Myocyte (in vitro differentiated cells): Measurements from ENCODE around the gene ARNT2. TPM values are rescaled to one million over a fixed set of nuclear protein-coding genes. Genes with fewer than 3 reads are reported as not detected.
A peak's percentile ranks its signal among the peaks of the same experiment; 100 is the strongest.

ENCODE experiments used
- DNase-seq: peaks from one replicate; pipeline ENCODE4 v3.0.0-alpha.2; 2012; ENCODE audit warnings: low read depth
- total RNA-seq: library from RNA; depleted of rRNA; stranded (reverse); fragments of >200 nt; gene quantifications from 2 replicates; pipeline ENCODE4 v1.2.3, GENCODE V29; 2014

Gene ARNT2
- total RNA-seq, 1 donor from 2014 or later = 26.6 TPM

DNA sequence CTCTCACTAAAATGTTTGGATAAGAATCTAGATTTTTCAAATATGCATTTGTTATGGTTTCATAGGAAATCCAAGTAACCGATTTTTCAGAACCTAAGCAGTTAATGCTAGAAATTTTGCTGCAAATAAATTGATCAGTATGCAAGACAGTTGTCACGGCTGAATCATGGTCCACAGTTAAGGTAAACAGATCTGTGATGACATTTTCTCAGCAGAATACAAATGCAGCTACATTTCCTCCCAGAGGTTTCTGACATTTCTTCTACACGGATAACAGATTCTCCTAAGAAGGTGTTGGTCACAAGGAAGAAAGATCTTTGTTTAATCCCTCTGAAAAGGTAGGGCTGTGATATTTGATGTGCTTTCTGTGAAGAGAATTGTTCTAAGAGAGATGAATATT is 36.9 kb downstream of the ARNT2 start:
- no peak for DNase-seq

DNA sequence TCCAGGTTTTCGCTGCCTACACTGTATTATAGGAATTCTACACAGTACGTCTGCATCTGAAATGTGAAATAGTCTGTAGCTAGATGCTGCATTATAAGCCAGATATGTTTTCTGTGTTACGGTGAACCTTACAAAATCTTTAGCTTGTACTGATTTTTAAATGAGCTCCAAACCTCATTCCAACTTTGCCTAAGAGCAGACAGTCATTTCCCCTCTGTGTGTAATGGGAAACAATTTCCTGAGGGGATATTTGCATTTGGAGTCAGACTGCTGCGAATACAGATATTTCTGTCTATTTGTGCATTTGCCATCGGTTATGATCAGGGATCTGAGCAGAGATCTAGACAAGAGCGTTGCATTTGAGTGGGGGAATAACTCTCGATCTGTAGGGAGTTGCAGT is 37.5 kb downstream of the ARNT2 start:
- DNase-seq = no peak

DNA sequence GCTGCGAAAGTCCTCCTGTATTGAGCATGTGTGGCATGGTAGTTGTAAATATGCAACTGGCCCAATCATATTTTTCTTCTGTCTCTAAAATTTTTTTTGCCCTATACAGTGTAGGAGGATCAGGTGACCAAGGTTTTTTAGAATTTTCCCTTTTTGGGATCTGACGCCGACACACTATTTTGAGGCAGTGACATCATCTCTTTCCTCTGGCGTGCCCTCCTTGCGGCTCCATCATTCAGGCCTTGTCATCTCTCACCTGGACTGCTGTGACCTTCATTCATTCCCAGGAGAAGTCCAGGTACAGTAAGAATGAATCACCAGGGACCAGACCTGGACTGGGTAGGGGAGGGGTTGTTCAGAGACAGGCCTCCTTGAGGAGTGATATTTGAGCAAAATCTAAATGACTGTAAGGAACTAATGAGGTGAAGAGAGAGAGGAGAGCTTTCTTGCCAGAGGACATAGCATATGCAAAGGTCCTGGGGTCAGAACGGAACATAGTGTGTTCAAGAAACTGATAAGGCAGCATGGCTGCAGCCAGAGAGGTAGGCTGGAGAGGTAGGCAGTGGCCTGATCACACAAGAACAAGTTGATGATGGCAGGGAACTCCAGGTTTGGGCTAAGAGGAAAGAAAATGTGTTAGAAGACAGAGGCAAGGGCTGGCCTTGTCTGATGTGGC is 38.7 kb downstream of the ARNT2 start:
- no peak for DNase-seq

DNA sequence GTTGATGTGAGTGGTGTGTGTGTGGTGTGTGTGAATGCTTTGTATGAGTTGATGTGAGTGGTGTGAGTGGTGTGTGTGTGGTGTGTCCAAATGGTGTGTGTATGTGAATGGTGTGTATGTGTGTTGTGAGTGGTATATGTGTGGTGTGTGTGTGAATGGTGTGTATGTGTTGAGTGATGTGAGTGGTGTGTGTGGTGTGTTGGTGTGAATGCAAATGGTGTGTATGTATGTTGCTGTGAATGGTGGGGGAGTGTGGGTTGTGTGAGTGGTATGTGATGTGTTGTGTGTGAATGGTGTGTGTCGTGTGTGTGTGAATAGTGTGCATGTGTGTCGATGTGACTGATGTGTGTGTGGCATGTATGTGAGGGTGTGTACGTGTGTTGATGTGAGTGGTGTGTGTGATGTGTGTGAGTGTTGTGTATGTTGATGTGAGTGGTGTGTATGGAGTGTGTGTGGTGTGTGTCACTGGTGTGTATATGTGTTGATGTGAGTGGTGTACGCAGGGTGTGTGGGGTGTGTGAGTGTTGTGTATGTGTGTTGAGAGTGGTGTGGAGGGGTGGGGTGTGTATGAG is 40.6 kb downstream of the ARNT2 start:
- no peak for DNase-seq

DNA sequence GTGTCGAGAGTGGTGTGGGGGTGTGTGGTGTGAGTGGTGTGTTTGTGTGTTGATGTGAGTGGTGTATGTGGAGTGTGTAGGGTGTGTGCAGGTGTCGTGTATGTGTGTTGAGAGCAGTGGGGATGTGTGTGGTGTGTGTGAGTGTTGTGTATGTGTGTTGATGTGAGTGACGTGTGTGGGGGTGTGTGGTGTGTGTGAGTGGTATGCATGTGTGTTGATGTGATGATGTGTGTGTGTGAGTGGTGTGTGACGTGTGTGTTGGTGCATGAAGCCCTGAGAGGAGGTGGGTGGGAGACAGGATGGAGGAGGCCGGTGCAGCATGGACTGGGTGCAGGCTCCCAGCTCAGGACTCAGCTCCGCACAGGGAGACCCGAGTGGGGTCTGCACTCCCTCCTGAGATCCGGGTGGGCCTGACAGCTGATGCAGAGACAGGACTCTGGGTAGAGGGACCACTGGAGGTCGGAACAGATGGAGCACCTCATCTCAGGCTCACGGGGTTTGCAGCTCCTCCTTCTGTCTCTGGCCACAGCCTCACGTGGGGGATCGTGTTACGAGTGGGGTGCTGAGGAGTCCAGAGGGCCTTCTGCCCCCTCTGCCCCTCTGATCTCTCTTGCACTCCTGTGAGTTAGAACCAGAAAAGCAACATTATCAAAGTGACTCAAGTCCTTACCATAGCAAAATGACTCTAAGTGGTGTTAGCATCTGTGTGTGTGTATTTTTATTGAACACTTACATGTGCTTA is 41.3 kb downstream of the ARNT2 start:
- no peak for DNase-seq

DNA sequence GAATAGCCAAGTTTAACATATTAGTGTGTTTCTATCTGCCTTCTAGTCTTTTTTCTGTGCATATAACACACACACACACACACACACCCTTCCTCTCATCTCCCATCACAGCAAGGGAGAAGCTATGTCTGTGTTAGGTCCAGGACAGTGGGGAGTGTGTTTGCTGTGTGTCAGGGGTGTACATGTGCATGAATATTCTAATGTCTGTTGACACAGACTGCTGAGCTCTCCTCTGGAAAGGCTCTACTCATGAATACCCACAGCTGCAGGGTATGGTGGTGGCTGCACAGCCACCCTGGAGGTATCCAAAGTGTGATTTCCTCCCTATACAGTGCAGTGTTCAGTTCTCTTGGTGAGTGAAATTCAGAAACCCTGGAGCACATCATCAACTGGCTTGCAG is 42.9 kb downstream of the ARNT2 start:
- DNase-seq = no peak

DNA sequence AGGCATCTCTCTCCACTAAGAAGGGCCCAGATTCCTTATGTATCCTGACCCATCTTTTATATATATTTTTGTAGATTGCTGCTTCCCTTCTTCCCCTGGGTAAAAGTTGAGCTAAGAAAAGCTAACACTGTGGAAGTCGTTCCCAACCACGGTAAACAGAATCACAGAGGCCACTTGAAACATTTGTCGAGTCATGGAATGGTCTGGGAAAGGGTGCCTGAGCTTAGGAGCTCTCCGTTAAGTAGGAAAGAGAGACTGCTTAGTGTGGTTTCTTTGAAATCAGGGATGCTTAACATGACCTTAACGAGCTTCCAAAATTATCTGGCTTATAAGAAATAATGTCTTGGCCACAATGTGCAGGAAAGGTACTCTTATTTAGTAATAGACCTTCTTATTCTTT is 45.6 kb downstream of the ARNT2 start:
- DNase-seq = no peak

DNA sequence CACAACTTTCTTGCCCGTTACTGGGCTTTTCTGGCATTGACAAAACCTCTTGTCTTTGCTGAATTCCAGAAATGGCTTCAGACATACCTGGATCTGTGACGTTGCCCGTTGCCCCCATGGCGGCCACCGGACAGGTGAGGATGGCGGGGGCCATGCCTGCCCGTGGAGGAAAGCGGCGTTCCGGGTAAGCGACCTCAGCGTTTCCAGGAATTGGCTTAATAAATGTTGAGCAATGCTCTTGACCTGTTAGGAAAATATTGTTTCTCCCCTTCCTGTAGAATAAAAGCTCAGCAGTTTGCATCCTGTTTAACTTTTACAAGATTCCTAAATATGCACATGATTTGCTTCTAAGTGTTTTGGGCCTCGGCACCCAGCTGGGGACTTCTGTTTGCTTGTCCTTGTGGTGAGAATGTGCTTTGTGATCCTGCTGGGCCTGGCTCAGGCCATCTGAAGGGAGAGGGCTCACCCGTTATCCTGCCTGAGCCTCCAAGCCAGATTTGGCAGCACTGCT is 46.7 kb downstream of the ARNT2 start:
- DNase-seq = no peak

DNA sequence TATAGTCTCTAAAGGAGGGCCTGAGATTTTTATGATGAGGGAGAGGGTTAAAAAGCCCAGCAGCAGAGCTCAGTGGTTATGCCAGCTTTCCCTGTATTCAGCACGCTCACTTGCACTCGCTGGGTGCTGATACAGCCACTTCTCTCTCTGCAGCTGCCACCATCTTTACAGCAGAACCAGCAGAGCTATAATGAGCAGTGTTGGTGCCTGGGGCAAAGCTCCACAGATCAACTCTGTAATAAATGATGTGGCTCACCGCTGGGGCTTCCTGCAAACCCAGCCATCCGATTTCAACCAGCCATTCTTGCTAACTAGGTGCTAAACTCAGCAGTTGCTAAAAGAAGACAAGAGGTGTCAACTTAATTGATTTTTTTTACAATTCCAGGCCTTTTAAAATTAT is 48.0 kb downstream of the ARNT2 start:
- no peak for DNase-seq

DNA sequence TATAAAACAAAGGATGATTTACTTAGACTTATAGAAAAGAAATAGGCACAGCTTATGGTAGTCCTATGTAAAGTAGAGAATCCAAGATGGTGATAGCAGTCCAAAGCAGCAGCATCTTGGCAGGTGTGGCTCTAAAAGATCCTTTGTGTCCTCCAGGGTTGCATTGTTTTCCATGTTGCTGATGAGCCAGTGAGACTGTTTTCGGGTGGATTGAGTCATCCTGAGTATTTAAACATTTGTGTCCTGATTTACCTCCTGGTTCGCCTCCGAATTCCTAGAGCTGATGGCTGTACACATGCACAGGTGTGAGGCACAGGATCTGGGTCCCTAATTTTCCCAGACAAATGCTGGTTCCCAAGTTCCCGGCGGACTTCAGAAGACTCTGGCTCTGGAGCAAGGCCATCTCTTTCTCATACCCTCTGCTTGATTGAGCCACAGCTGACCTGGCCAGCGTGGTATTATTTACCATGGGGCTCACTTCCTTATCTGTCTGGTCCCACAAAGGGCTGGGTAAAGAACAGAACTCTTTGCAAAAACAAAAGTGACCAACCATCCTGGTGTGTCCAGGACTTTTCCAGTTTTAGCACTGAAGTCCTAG is 51.0 kb downstream of the ARNT2 start:
- DNase-seq = no peak

DNA sequence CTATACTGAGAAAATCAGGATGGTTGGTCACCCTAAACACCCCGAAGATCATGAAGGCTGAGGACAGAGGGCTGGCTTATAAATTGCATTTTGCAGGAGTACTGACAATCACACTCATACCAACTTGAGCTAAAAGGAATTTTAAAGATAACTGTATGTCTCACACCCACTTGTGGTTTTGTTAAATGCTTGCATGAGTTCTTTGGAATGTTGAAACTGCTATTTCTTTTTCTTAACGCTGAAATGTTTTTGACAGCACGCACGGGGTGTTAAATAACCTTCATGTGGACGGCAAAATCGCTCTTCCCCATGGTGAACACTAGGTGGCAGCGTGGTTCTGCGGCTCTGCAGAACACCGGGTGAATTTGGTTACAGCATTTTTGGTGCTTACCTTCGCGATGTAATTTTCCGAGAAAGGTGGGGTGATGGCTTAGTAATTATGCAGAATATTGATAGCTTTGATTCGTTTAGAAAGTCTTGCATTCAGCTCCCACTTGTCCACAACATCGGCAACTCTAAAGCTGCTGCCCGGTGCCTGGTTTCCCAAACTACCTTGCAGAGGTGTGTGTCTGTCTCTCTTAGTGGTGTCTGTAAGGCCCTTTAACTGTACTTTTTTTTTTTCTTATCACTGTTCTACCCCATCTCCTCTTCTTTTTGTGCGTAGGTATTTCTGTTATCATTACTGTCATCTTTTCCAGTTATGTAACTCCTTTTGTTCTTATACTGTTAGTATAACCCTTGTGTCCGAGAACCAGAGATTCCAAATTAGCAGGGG is 51.7 kb downstream of the ARNT2 start:
- peak; percentile 83 for DNase-seq

DNA sequence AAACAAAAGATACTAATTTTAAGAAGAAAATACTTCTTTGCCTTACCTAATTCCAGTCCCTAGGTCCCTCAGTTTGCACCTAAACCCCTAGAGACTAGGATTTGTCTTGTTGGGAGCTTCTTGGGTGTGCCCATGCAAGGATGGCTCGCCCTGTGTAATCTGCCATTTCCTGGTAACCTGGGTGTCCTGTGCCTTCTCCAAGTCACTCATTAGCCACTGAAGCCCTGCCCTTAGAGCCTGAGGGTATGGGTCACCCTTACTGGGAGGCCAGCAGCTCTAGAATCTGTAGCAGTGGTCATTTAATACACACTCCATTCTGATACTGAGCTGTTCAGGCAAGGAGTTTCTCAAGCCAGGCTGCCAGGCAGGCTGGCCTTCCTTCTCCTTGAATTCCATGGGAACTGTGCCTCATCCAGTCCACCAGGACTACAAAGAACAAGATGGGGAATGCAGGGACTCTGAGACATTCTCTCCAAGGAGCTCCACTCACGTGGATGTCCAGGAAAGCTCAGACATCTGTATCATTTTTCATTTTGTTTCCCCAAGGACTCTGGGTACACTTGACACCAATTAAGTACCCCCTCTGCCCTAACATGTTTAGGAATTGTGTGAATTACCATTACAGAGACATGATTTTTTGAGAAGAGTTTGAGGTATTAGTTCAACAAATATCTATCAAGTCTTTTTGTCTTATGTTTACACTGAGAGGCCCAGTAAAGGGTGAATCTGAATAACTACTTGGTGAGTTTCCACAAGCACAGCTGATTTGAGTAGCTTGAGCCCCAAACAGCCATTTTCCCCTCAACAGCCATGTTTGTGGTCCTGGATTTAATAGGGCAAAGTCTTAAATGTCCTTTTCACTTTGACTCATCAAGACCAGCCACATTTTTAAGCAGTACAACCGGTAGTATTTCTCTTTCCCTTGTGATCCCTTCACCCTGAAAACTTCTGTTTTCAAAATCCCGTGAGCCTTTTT is 52.6 kb downstream of the ARNT2 start:
- DNase-seq = no peak

DNA sequence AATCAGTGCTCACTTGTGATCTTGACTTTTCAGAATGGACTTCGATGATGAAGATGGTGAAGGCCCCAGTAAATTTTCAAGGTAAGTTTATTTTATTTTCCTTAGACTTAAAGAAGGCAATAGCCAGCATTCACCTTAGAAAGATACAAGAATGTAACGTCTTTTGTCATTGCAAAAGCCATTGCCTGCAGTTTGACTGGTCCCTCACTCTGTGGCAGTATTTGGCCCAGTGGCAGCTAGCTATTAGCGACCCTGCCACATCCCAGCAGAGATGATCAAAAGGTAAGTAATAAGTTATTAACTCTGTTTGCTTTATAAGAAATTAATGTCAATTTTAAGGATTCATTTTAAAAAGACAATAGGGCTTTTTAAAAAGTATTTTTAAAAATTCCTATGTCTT is 53.7 kb downstream of the ARNT2 start:
- DNase-seq = no peak

DNA sequence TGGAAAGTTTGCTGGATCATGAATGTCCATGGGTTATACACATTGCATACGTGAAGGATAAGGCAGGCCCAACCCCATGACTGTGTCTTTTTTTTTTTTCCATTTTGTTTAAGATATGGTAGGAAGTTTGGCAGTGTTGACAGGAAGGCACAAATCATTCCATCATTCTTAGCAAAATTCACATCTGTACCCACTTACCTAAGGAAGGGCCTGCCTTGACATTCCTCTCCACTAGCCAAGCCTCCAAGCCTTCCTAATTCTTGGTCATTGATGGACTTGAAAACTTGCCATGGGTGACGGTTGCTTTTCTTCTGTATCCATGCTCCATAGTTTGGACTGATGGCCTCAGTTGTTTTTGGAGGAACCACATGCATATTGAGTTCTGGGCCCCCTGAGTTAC is 54.4 kb downstream of the ARNT2 start:
- no peak for DNase-seq

DNA sequence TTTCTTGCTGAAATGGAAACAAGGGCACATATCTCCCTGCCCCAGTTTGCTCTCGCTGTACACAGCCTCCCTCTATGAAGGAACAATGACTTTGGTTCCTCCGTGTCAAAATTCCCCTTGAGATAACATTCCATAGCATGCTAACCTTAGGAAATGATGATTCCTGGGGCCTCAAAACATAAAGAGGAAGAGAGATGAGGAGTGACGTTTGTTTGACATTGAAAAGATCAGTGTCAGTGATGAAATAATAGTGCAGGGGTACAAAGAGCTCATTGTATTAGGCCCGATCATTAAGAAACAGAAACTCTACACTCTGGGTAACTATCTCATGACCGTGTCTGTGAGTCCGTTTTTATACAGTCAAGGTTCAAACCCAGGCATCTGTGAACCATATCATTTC is 55.2 kb downstream of the ARNT2 start:
- no peak for DNase-seq

DNA sequence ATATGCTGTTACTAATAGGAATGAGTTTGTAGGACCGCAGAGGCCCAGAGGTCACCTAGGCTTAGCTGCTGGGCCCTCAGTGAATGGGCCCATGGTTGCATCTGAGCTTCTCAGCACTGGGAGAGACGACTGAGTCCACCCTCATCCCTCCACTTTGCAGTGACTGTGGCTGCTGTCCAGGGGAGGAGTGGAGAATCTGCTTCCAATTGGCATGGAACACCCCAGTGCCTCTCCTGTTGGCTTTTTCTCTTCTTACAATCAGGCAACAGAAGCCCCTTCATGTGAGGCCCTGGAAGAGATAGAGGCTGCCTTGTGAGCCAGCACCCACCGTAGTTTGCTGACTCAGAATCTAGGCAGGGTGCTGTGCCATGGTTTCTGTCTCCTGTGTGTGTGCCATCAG is 55.6 kb downstream of the ARNT2 start:
- DNase-seq = no peak

DNA sequence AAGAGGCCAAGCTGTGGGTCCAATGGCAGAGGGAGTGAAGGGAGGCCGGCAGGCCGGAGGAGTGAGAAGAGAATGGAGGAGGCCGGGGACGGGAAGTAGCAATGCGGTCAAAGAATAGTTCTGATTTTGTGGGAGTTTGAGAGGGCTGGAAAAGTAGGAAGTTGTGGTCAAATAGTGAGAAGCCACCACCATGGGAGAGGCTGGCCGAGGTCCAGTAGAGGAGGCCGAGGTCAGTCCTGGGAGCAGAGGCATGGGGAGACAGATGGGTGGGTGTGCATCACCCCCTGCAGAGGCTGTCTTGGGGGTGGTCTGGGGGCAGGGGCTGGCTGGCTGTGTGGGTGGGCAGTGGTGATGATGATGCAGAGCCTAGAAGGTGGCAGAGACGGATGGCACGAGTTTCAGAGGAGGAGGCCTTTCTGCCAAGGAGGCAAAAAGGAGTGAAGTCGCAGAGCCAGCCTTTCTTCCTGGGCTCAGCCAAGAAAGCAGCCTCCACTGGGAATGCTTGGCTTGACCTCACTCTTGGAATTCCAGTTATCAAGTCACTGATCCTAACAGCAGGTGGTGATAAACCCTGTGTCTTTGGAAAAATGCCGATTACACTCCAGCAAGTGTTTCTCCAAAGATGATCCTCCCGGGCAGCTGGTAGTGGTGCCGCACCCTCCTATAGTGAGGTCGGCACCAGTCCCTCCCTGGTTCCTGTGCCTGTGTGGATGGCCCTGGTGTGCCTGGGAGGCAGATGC is 57.3 kb downstream of the ARNT2 start:
- peak; percentile 98 for DNase-seq

DNA sequence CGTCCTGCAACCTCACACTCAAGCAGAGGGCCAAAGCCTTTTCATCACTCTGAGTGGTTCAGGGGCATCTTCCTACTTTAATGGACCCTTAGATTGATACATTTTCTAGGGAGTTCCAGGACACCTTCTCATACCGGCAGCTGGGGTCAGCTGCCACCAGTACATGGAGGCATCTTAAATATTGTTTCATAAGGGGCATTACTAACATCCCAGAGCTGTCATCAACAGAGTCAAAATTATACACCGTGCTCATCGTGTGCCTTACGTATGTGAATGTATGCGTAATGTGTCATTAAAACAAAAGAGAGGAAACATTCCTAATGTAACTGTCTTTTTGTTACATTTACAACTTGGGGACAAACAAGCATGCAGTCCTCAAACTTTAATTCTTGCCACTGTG is 57.9 kb downstream of the ARNT2 start:
- DNase-seq = no peak

DNA sequence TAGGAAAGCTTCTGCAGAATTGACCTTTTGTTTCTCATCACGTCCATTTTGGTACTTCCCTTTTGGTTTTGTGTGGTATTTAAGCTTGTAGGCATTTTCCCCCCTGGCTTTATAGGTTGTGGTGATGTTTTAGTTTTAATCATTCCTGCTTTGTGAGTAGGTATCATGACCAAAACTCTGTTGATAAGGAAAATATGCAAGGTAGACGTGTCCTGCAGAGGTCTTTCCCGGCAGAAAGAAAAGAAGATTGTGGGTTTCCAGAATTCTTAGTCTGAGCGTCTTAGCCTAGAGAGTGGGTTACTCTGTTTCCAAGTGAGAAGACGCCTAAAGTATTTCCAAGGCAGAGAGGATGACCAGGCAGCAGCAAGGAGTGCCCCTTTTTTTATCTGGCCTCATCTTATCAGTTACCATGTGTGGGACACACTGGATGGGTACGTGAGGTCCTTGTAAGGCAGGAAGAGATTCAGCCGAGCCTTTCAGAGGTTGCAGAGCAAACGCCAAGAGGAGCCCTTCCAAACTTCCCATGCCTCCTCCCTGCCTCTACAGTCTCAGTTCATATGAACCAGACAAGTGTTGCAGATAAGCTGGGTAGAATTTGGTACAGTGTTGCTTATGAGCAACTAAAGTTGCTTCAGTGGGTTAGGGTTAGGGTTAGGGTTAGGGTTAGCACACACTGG is 58.8 kb downstream of the ARNT2 start:
- no peak for DNase-seq
